SK-N-SH treated with all-trans-retinoic acid at 6 μM for 48 hours (cell line): Measurements from ENCODE around the gene POLDIP3.

Source experiments
- ARNTL ChIP-seq: fragments of 450-650 bp; formaldehyde crosslinking; IDR thresholded peaks from 2 replicates; pipeline ENCODE4 v1.5.0; 2020; ENCODE audit warnings: low read depth, mild to moderate bottlenecking, moderate library complexity, borderline replicate concordance
- BACH2 ChIP-seq: fragments of 250-450 bp; sonication (Bioruptor Pico); IDR thresholded peaks from 2 replicates; pipeline ENCODE4 v1.9.0; 2021; ENCODE audit warnings: mild to moderate bottlenecking, borderline replicate concordance
- CREB5 ChIP-seq: fragments of 250-450 bp; sonication (Bioruptor Pico); IDR thresholded peaks from 2 replicates; pipeline ENCODE4 v1.5.1; 2020; ENCODE audit warnings: low read depth, mild to moderate bottlenecking, moderate library complexity
- ISL1 ChIP-seq: fragments of 250-450 bp; sonication (Bioruptor Pico); IDR thresholded peaks from 2 replicates; pipeline ENCODE4 v2.1.2; 2022; ENCODE audit warnings: mild to moderate bottlenecking, moderate library complexity
- PPARA ChIP-seq: fragments of 250-450 bp; sonication (Bioruptor Pico); IDR thresholded peaks from 2 replicates; pipeline ENCODE4 v1.5.0; 2020; ENCODE audit warnings: mild to moderate bottlenecking, borderline replicate concordance
- SNAI2 ChIP-seq: fragments of 250-450 bp; sonication (Bioruptor Pico); IDR thresholded peaks from 2 replicates; pipeline ENCODE4 v1.5.0; 2020; ENCODE audit warnings: mild to moderate bottlenecking, moderate library complexity
- TOX ChIP-seq: fragments of 250-450 bp; sonication (Bioruptor Pico); IDR thresholded peaks from 2 replicates; pipeline ENCODE4 v1.8.0; 2021; ENCODE audit warnings: mild to moderate bottlenecking, moderate library complexity, borderline replicate concordance
- ZC3H10 ChIP-seq: fragments of 250-450 bp; sonication (Bioruptor Pico); IDR thresholded peaks from 2 replicates; pipeline ENCODE4 v1.5.1; 2021; ENCODE audit warnings: mild to moderate bottlenecking, moderate library complexity
- ZFP3 ChIP-seq: fragments of 250-450 bp; sonication (Bioruptor Pico); IDR thresholded peaks from 2 replicates; pipeline ENCODE4 v1.5.0; 2020; ENCODE audit warnings: mild to moderate bottlenecking, moderate library complexity
- ZNF8 ChIP-seq: fragments of 450-650 bp; formaldehyde crosslinking; IDR thresholded peaks from 2 replicates; pipeline ENCODE4 v1.5.0; 2020; ENCODE audit warnings: mild to moderate bottlenecking, moderate library complexity
- TF ChIP-seq, protein P1 (sequence below): fragments of 250-450 bp; sonication (Bioruptor Pico); IDR thresholded peaks from 2 replicates; pipeline ENCODE4 v1.8.0; 2020; ENCODE audit warnings: mild to moderate bottlenecking, moderate library complexity, borderline replicate concordance
- TF ChIP-seq, protein P2 (sequence below): fragments of 250-450 bp; sonication (Bioruptor Pico); IDR thresholded peaks from 2 replicates; pipeline ENCODE4 v1.5.0; 2020; ENCODE audit warnings: mild to moderate bottlenecking, moderate library complexity

DNA sequence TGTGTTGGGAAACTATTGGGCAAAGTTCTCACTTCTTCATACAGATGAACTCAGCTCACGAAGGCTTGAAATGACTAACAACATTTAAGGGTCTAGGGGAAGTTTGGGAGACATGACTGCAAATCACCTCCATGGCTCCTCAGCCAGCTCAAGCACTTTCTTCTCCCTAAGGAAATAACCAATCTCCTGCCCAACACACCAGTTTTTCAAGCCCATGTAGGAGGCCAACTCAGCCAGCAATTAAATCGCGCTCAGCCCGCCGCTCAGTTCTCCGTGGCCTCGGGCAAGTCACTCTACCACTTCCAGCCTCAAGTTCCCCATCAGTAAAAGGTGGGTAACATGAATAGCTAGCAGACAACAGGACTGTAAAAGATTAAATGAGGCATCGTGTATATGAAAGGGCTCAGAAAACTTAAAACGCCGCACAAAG lies 796 bp downstream of the POLDIP3 start:
- TF ChIP-seq, protein P1, sequence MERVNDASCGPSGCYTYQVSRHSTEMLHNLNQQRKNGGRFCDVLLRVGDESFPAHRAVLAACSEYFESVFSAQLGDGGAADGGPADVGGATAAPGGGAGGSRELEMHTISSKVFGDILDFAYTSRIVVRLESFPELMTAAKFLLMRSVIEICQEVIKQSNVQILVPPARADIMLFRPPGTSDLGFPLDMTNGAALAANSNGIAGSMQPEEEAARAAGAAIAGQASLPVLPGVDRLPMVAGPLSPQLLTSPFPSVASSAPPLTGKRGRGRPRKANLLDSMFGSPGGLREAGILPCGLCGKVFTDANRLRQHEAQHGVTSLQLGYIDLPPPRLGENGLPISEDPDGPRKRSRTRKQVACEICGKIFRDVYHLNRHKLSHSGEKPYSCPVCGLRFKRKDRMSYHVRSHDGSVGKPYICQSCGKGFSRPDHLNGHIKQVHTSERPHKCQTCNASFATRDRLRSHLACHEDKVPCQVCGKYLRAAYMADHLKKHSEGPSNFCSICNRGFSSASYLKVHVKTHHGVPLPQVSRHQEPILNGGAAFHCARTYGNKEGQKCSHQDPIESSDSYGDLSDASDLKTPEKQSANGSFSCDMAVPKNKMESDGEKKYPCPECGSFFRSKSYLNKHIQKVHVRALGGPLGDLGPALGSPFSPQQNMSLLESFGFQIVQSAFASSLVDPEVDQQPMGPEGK: no peak
- TF ChIP-seq PPARA (CRISPR knock-in tag) (no peak), CREB5 (CRISPR knock-in tag) (no peak), ZFP3 (CRISPR knock-in tag) (no peak), ZNF8 (CRISPR knock-in tag) (no peak), ISL1 (CRISPR knock-in tag) (no peak), SNAI2 (CRISPR knock-in tag) (no peak), ZC3H10 (CRISPR knock-in tag) (no peak), BACH2 (CRISPR knock-in tag) (no peak), TOX (no peak), ARNTL (no peak)
- TF ChIP-seq, protein P2, sequence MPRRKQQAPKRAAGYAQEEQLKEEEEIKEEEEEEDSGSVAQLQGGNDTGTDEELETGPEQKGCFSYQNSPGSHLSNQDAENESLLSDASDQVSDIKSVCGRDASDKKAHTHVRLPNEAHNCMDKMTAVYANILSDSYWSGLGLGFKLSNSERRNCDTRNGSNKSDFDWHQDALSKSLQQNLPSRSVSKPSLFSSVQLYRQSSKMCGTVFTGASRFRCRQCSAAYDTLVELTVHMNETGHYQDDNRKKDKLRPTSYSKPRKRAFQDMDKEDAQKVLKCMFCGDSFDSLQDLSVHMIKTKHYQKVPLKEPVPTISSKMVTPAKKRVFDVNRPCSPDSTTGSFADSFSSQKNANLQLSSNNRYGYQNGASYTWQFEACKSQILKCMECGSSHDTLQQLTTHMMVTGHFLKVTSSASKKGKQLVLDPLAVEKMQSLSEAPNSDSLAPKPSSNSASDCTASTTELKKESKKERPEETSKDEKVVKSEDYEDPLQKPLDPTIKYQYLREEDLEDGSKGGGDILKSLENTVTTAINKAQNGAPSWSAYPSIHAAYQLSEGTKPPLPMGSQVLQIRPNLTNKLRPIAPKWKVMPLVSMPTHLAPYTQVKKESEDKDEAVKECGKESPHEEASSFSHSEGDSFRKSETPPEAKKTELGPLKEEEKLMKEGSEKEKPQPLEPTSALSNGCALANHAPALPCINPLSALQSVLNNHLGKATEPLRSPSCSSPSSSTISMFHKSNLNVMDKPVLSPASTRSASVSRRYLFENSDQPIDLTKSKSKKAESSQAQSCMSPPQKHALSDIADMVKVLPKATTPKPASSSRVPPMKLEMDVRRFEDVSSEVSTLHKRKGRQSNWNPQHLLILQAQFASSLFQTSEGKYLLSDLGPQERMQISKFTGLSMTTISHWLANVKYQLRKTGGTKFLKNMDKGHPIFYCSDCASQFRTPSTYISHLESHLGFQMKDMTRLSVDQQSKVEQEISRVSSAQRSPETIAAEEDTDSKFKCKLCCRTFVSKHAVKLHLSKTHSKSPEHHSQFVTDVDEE: no peak
